ENCODE results near the gene CCDC27. TPM values are rescaled to one million over a fixed set of nuclear protein-coding genes. Genes with fewer than 3 reads are reported as not detected.

CCDC27 gene
- total RNA-seq, 1 experiment from 2014 or later: not detected

DNA sequence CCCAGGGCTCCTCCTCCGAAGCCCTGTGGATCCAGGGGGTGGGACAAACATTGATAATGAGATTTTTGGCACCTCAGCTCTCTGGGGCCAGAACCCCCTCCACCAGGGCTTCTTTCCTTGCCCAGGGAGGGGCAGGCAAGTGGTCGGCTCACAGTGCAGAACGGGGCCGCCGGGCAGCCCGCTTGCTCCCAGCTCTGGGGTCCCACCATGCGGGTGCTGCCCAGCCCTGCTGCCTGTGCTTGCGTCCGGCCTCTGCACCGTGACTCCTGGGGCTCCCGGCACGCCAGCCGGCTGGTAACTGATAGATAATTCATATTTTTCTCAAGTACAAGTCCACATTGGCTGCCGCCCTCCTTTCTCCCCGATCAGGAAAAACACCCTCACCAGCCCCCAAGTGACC lies 42.0 kb upstream of the CCDC27 start:
- no peak for DNase-seq
- no peaks in the 10 kb centered on the region for H3K27me3 ChIP-seq (replicated peaks; ENCODE audit: control insufficient read depth, insufficient read depth, low read length)
- H3K9me3 ChIP-seq: no peaks in the 10 kb centered on the region
- ChIA-PET CTCF (no interaction called here), POLR2A (no interaction called here)
- H3K27ac Mint-ChIP-seq (ENCODE audit: unreplicated experiment): no peak overlapping the region
- H3K4me1 Mint-ChIP-seq (ENCODE audit: low read depth, unreplicated experiment): no peaks in the 10 kb centered on the region
- BruUV-seq (replicated peaks): no TSS peak
- H3K4me3 ChIP-seq (ENCODE audit: low read depth, low read length): no peak overlapping the region
- no peaks in the 10 kb centered on the region for H3K9me3 Mint-ChIP-seq (ENCODE audit: unreplicated experiment)
- H3K36me3 ChIP-seq (ENCODE audit: control insufficient read depth, insufficient read depth, low read length): no peaks in the 10 kb centered on the region
- TF ChIP-seq, protein P1, sequence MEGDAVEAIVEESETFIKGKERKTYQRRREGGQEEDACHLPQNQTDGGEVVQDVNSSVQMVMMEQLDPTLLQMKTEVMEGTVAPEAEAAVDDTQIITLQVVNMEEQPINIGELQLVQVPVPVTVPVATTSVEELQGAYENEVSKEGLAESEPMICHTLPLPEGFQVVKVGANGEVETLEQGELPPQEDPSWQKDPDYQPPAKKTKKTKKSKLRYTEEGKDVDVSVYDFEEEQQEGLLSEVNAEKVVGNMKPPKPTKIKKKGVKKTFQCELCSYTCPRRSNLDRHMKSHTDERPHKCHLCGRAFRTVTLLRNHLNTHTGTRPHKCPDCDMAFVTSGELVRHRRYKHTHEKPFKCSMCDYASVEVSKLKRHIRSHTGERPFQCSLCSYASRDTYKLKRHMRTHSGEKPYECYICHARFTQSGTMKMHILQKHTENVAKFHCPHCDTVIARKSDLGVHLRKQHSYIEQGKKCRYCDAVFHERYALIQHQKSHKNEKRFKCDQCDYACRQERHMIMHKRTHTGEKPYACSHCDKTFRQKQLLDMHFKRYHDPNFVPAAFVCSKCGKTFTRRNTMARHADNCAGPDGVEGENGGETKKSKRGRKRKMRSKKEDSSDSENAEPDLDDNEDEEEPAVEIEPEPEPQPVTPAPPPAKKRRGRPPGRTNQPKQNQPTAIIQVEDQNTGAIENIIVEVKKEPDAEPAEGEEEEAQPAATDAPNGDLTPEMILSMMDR (IDR thresholded peaks at IDR 0.05; ENCODE audit: insufficient read depth in 1 of 2, low read depth in 1 of 2, low read length in 1 of 2, severe bottlenecking in 1 of 2, unreplicated experiment in 1 of 2): no peak
- H3K36me3 Mint-ChIP-seq (ENCODE audit: insufficient read depth, unreplicated experiment): no peaks in the 10 kb centered on the region
- H3K27me3 Mint-ChIP-seq (ENCODE audit: insufficient read depth, unreplicated experiment): no peaks in the 10 kb centered on the region
- intact Hi-C loops (cut with micrococcal nuclease; ENCODE audit: unreplicated experiment): no loop called here
- H3K4me1 ChIP-seq: no peaks in the 10 kb centered on the region
- H3K4me3 Mint-ChIP-seq (ENCODE audit: unreplicated experiment): no peak overlapping the region

DNA sequence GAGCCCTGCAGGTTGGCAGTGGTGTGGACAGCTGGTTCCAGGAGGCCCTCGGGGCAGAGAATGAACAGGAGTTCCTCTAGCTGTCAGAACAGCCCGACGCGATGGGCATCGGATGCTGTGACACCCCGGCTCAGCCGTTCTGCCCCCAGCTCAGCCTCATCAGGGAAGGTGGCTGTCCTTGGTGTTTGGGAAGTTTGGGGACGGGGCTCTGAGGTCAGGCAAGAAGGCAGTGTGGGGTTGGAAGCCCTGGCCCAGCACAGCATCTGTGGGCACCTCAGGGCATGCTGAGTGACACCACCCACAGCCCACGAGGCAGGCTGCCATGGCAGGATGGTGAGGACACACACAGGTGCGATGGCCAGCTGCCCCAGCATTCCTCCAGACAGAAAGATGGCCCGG lies 40.9 kb upstream of the CCDC27 start:
- ChIA-PET POLR2A (no interaction called here), CTCF (no interaction called here)
- Mint-ChIP-seq H3K4me3 (ENCODE audit: unreplicated experiment) (no peak overlapping the region), H3K9me3 (ENCODE audit: unreplicated experiment) (no peaks in the 10 kb centered on the region), H3K4me1 (ENCODE audit: low read depth, unreplicated experiment) (no peaks in the 10 kb centered on the region), H3K27ac (ENCODE audit: unreplicated experiment) (no peak overlapping the region), H3K36me3 (ENCODE audit: insufficient read depth, unreplicated experiment) (no peaks in the 10 kb centered on the region), H3K27me3 (ENCODE audit: insufficient read depth, unreplicated experiment) (no peaks in the 10 kb centered on the region)
- Histone ChIP-seq H3K36me3 (ENCODE audit: control insufficient read depth, insufficient read depth, low read length) (no peaks in the 10 kb centered on the region), H3K4me1 (no peaks in the 10 kb centered on the region), H3K4me3 (ENCODE audit: low read depth, low read length) (no peak overlapping the region), H3K27me3 (replicated peaks; ENCODE audit: control insufficient read depth, insufficient read depth, low read length) (no peaks in the 10 kb centered on the region), H3K9me3 (no peaks in the 10 kb centered on the region)
- TF ChIP-seq, protein P1 (IDR thresholded peaks at IDR 0.05; ENCODE audit: insufficient read depth in 1 of 2, low read depth in 1 of 2, low read length in 1 of 2, severe bottlenecking in 1 of 2, unreplicated experiment in 1 of 2): no peak
- intact Hi-C loops (cut with micrococcal nuclease; ENCODE audit: unreplicated experiment): no loop called here
- DNase-seq: no peak
- no TSS peak for BruUV-seq (replicated peaks)

DNA sequence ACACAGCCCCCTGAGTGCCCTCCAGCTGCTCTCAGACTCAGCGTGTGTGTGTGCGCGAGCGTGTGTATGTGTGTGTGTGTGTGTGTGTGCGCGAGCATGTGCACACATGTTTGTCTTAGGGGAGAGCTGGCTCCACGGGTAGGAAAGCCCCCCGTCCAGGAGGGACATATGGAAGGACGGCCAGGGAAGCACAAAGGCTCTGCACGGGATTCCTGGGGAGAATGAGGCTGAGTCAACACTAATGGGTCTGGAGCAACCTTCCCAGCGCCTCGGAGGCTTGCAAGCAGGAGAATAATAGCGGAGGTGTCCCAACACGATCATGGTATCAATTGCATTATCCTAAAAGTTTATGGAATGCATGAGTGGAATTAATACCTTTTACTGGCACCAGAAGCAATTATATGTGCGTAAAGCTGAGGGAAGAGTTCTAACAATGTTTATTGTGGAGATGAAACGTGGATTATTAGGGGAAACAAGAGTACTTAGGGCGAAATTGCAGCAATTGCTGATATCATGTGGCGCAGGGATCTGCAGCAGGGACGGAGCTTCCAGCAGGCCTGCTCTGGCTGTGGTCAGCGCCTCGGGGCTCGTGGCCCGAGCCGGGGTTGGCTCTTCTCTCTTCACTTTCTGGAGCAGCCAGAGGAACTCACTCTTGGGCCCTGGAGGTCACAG lies 40.3 kb upstream of the CCDC27 start:
- Mint-ChIP-seq H3K9me3 (ENCODE audit: unreplicated experiment) (no peaks in the 10 kb centered on the region), H3K36me3 (ENCODE audit: insufficient read depth, unreplicated experiment) (no peaks in the 10 kb centered on the region), H3K27ac (ENCODE audit: unreplicated experiment) (no peak overlapping the region), H3K27me3 (ENCODE audit: insufficient read depth, unreplicated experiment) (no peaks in the 10 kb centered on the region), H3K4me3 (ENCODE audit: unreplicated experiment) (no peak overlapping the region), H3K4me1 (ENCODE audit: low read depth, unreplicated experiment) (no peaks in the 10 kb centered on the region)
- Histone ChIP-seq H3K4me1 (no peaks in the 10 kb centered on the region), H3K4me3 (ENCODE audit: low read depth, low read length) (no peak overlapping the region), H3K27me3 (replicated peaks; ENCODE audit: control insufficient read depth, insufficient read depth, low read length) (no peaks in the 10 kb centered on the region), H3K36me3 (ENCODE audit: control insufficient read depth, insufficient read depth, low read length) (no peaks in the 10 kb centered on the region), H3K9me3 (no peaks in the 10 kb centered on the region)
- POLR2A ChIA-PET: no interaction called here
- DNase-seq: no peak
- intact Hi-C loops (cut with micrococcal nuclease; ENCODE audit: unreplicated experiment): no loop called here
- no TSS peak for BruUV-seq (replicated peaks)
- CTCF ChIA-PET: no interaction called here
- TF ChIP-seq, protein P1 (IDR thresholded peaks at IDR 0.05; ENCODE audit: insufficient read depth in 1 of 2, low read depth in 1 of 2, low read length in 1 of 2, severe bottlenecking in 1 of 2, unreplicated experiment in 1 of 2): no peak

Data from Caco-2 (cell line).